ENCODE measurements around the gene RAB27B.

The RAB27B gene

GRCh38 chr18:54859667-54860421 lies 31.6 kb downstream of the RAB27B start:
- DNase-seq: no peak

GRCh38 chr18:54860941-54861340 lies 32.7 kb downstream of the RAB27B start:
- no peak for DNase-seq

GRCh38 chr18:54867131-54867530 lies 38.9 kb downstream of the RAB27B start:
- no peak for DNase-seq

- no peak for DNase-seq
These were observed 43.0 kb downstream of the RAB27B start for GRCh38 chr18:54871231-54871630.

- no peak for DNase-seq
These were observed 44.4 kb downstream of the RAB27B start for GRCh38 chr18:54872681-54873080.

- DNase-seq: no peak
These were observed 45.6 kb downstream of the RAB27B start for GRCh38 chr18:54873884-54874255.

GRCh38 chr18:54875063-54875462 lies 46.8 kb downstream of the RAB27B start:
- DNase-seq: no peak

- no peak for DNase-seq
These were observed 48.8 kb downstream of the RAB27B start for GRCh38 chr18:54877076-54877475.

- no peak for DNase-seq
These were observed 49.9 kb downstream of the RAB27B start for GRCh38 chr18:54878159-54878622.

GRCh38 chr18:54878659-54879358 lies 50.5 kb downstream of the RAB27B start:
- DNase-seq: no peak

GRCh38 chr18:54879691-54880090 lies 51.4 kb downstream of the RAB27B start:
- no peak for DNase-seq

- DNase-seq: no peak
These were observed 52.3 kb downstream of the RAB27B start for GRCh38 chr18:54880395-54881105.

- no peak for DNase-seq
These were observed 53.0 kb downstream of the RAB27B start for GRCh38 chr18:54881229-54881768.

- no peak for DNase-seq
These were observed 54.0 kb downstream of the RAB27B start for GRCh38 chr18:54882318-54882717.

- DNase-seq: no peak
These were observed 55.7 kb downstream of the RAB27B start for GRCh38 chr18:54883816-54884604.

- no peak for DNase-seq
These were observed 60.1 kb downstream of the RAB27B start for GRCh38 chr18:54888378-54888777.

GRCh38 chr18:54888933-54889332 lies 60.7 kb downstream of the RAB27B start:
- DNase-seq: peak in 4 of 58 donors; percentile 1 to 42 (median 16)

- no peak for DNase-seq
These were observed 71.2 kb downstream of the RAB27B start for GRCh38 chr18:54899500-54899899.

GRCh38 chr18:54900290-54900689 lies 72.0 kb downstream of the RAB27B start:
- no peak for DNase-seq

GRCh38 chr18:54904581-54904980 lies 76.3 kb downstream of the RAB27B start:
- no peak for DNase-seq

GRCh38 chr18:54905629-54906028 lies 77.4 kb downstream of the RAB27B start:
- DNase-seq: no peak
